GM12878 (cell line): Measurements from ENCODE around the gene COX19. TPM values are rescaled to one million over a fixed set of nuclear protein-coding genes. Genes with fewer than 3 reads are reported as not detected.

Experiments used
- ATAC-seq: fragments of 200-7000 bp; cut with Tn5 transposase; 3 replicates; pipeline ENCODE4 v1.9.1; 2020; ENCODE audit warnings: mild to moderate bottlenecking, moderate library complexity
- BruUV-seq: library from RNA; stranded (reverse); fragments of 400-500 nt; replicated peaks from 2 replicates; lab custom pipeline; 2021; lab: Mats Ljungman, UMichigan
- CTCF ChIA-PET: fragments of 300-600 bp; sonication (Branson Sonifier 250); formaldehyde crosslinking; extraction: SDS; loops from one replicate; lab custom pipeline; 2021; ENCODE audit warnings: inconsistent platforms; lab: Yijun Ruan, JAX
- POLR2A ChIA-PET: fragments of 350-600 bp; formaldehyde crosslinking; extraction: SDS; loops from one replicate; lab custom pipeline; 2021; ENCODE audit warnings: inconsistent platforms; lab: Charles Lee
- RAD21 ChIA-PET: fragments of 300-600 bp; sonication (Branson Sonifier 250); formaldehyde crosslinking; loops from one replicate; lab custom pipeline; 2023; ENCODE audit warnings: antibody characterized with exemption; ENCODE audit not compliant: unreplicated experiment; lab: Charles Lee
- SMC1A ChIA-PET: fragments of 300-600 bp; sonication (Branson Sonifier 250); formaldehyde crosslinking; loops from one replicate; lab custom pipeline; 2023; ENCODE audit not compliant: unreplicated experiment, uncharacterized antibody; lab: Charles Lee
- DNase-seq: peaks from one replicate; pipeline ENCODE4 v3.0.0-alpha.2; 2011; ENCODE audit warnings: low read depth, low spot score
- FAIRE-seq: peaks from 3 replicates; lab custom pipeline; 2011; peaks lifted over from hg19 to GRCh38; lab: Jason Lieb, UNC
- H2AFZ ChIP-seq: 2 replicates; pipeline ENCODE4 v1.6.0; 2011; ENCODE audit warnings: low read depth, low read length, control low read depth; ENCODE audit not compliant: control insufficient read depth
- H3K27ac ChIP-seq: 2 replicates; pipeline ENCODE4 v1.5.1; 2011; ENCODE audit warnings: control low read depth; ENCODE audit not compliant: control insufficient read depth, insufficient read depth
- H3K27me3 ChIP-seq, 2 experiments: replicated peaks in 1 of 2; 2 replicates each; pipeline versions ENCODE4 v1.6.0 to v1.6.1; 2011; ENCODE audit warnings: low read length in 1 of 2; ENCODE audit not compliant: control insufficient read depth in 2 of 2, insufficient read depth in 2 of 2
- H3K36me3 ChIP-seq, 2 experiments: 2 replicates each; pipeline ENCODE4 v1.5.1; 2011; ENCODE audit warnings: low read length in 1 of 2; ENCODE audit not compliant: control insufficient read depth in 2 of 2, insufficient read depth in 2 of 2
- H3K4me1 ChIP-seq: 2 replicates; pipeline ENCODE4 v1.6.1; 2011; ENCODE audit warnings: mild to moderate bottlenecking, low read length, moderate library complexity, mixed read lengths; ENCODE audit not compliant: control insufficient read depth, insufficient read depth
- H3K4me2 ChIP-seq: 2 replicates; pipeline ENCODE4 v1.6.0; 2011; ENCODE audit warnings: control low read depth; ENCODE audit not compliant: control insufficient read depth, insufficient read depth
- H3K4me3 ChIP-seq: fragments of 200-600 bp; sonication (generic); 2 replicates; pipeline ENCODE4 v1.5.1; 2016
- H3K79me2 ChIP-seq: 2 replicates; pipeline ENCODE4 v1.6.0; 2011; ENCODE audit warnings: low read length; ENCODE audit not compliant: control insufficient read depth, insufficient read depth
- H3K9ac ChIP-seq: 2 replicates; pipeline ENCODE4 v1.8.0; 2011; ENCODE audit warnings: low read length, control low read depth, mixed read lengths; ENCODE audit not compliant: control insufficient read depth, insufficient read depth
- H3K9me3 ChIP-seq: replicated peaks from 3 replicates; pipeline ENCODE4 v1.5.1; 2011; ENCODE audit warnings: mild to moderate bottlenecking, low read length; ENCODE audit not compliant: control insufficient read depth, insufficient read depth
- H4K20me1 ChIP-seq: 2 replicates; pipeline ENCODE4 v1.6.0; 2011; ENCODE audit not compliant: control insufficient read depth, insufficient read depth
- JUNB ChIP-seq: IDR thresholded peaks from 2 replicates; pipeline ENCODE4 v1.6.1; 2016; ENCODE audit warnings: antibody characterized with exemption, mild to moderate bottlenecking
- MEF2B ChIP-seq: fragments of 450-650 bp; IDR thresholded peaks from 2 replicates; pipeline ENCODE4 v1.6.1; 2018; ENCODE audit warnings: mild to moderate bottlenecking, moderate library complexity; ENCODE audit not compliant: partially characterized antibody, poor library complexity, severe bottlenecking
- MYB ChIP-seq: fragments of 150-350 bp; IDR thresholded peaks from 2 replicates; pipeline ENCODE4 v1.6.1; 2014; ENCODE audit warnings: mild to moderate bottlenecking, low read depth, low read length, borderline replicate concordance
- PAX8 ChIP-seq: fragments of 450-650 bp; IDR thresholded peaks from 2 replicates; pipeline ENCODE4 v1.6.1; 2017; ENCODE audit warnings: mild to moderate bottlenecking, moderate library complexity
- PBX3 ChIP-seq: IDR thresholded peaks from 2 replicates; pipeline ENCODE4 v1.6.1; 2011; ENCODE audit warnings: mild to moderate bottlenecking, low read depth, low read length, moderate library complexity; ENCODE audit not compliant: insufficient replicate concordance
- PKNOX1 ChIP-seq: fragments of 450-650 bp; IDR thresholded peaks from 2 replicates; pipeline ENCODE4 v1.6.1; 2016; ENCODE audit warnings: mild to moderate bottlenecking
- RAD21 ChIP-seq: IDR thresholded peaks from 2 replicates; pipeline ENCODE4 v1.6.1; 2011; ENCODE audit warnings: mild to moderate bottlenecking, low read depth, low read length, moderate library complexity; ENCODE audit not compliant: insufficient read depth
- RELB ChIP-seq: fragments of 450-650 bp; IDR thresholded peaks from 2 replicates; pipeline ENCODE4 v1.6.1; 2017; ENCODE audit warnings: low read depth, mild to moderate bottlenecking, moderate library complexity
- ZZZ3 ChIP-seq: IDR thresholded peaks from 2 replicates; pipeline ENCODE4 v1.6.1; 2011; ENCODE audit warnings: low read depth; ENCODE audit not compliant: control insufficient read depth, insufficient read length
- WGBS: methylation state at CpG from one replicate; pipeline ENCODE4 v1.1.6; 2016; ENCODE audit warnings: low lambda C conversion rate; ENCODE audit not compliant: insufficient replicate concordance, insufficient coverage; ENCODE audit errors: missing lambda C conversion rate; 5-methylcytosine and 5-hydroxymethylcytosine counted together
- in situ Hi-C: fragments of 300-500 bp; cut with MboI; formaldehyde crosslinking; loops from 9 replicates; pipeline ENCODE4 v1.14.3; 2018; ENCODE audit warnings: mixed read lengths
- intact Hi-C: fragments of 100-400 bp; cut with micrococcal nuclease; formaldehyde crosslinking; loops from one replicate; pipeline ENCODE4 v1.14.2; 2022; ENCODE audit not compliant: unreplicated experiment
- polyA plus RNA-seq, 11 experiments: library from polyadenylated mRNA; depleted of rRNA in 4 of 11; unstranded in 6 of 11; stranded (reverse) in 5 of 11; fragments of >200 nt; fragmentation: Nextera tagmentation in 4 of 11; fragmentation: Illumina TruSeq in 1 of 11; extraction: Ambion mirVana in 4 of 11; extraction: Trizol in 1 of 11; gene quantifications; 1 replicate in 1 of 11; 2 replicates in 10 of 11; pipeline versions ENCODE4 v1.2.1 to v1.2.3, GENCODE V29; 2011 to 2016; ENCODE audit warnings: inconsistent platforms in 2 of 11, missing spikeins in 2 of 11, low read depth in 1 of 11
- total RNA-seq, 4 experiments: library from RNA; depleted of rRNA in 3 of 4; stranded (reverse); fragments of >200 nt in 3 of 4; fragmentation: Illumina TruSeq in 1 of 4; extraction: Trizol in 1 of 4; gene quantifications; 2 replicates each; pipeline versions ENCODE4 v1.2.1 to v1.2.3, GENCODE V29; 2013 to 2021

COX19 gene
- total and polyA plus RNA-seq, 10 of the 15 experiments (the other 5 are each of a cell fraction or from before 2014, with no cell fraction given), result 3.7 to 17.9 (median 10.8) TPM

GRCh38 chr7:940599-941408 lies 34.5 kb downstream of the COX19 start:
- intact Hi-C loops, result no loop called here
- H4K20me1 ChIP-seq, result no peaks in the 10 kb centered on the region
- H3K79me2 ChIP-seq, result peaks cover 5% of the 10 kb centered on the region; the same call in 1 of the 2 replicates
- 28% methylated on average over 2 of the region's 2 CpGs for WGBS
- H3K27me3 ChIP-seq, result no peaks in the 10 kb centered on the region
- DNase-seq, result no peak
- peak; percentile 71 for FAIRE-seq
- POLR2A ChIA-PET, result no interaction called here
- in situ Hi-C loops, result no loop called here
- no peak overlapping the region for H3K4me3 ChIP-seq
- H3K4me1 ChIP-seq, result peaks cover 14% of the 10 kb centered on the region
- SMC1A ChIA-PET, result interaction anchor here (1.1 to 2.4 kb wide), 3 partner anchors 10 to 31 kb away, joined by 3 to 9 read pairs (median 4); no protein-coding TSS in a partner anchor
- H3K4me2 ChIP-seq, result no peak overlapping the region
- H3K9me3 ChIP-seq, result peaks cover 15% of the 10 kb centered on the region
- ATAC-seq, result no peak
- H3K9ac ChIP-seq, result no peak overlapping the region
- RAD21 ChIA-PET, result interaction anchor here (0.9 to 1.5 kb wide), 3 partner anchors 12 to 18 kb away, joined by 3 read pairs; no protein-coding TSS in a partner anchor
- BruUV-seq, result no TSS peak
- CTCF ChIA-PET, result interaction anchor here (1.2 to 2.6 kb wide), 3 partner anchors 9 to 11 kb away, joined by 3 to 8 read pairs (median 5); no protein-coding TSS in a partner anchor
- peak; percentile 92 for TF ChIP-seq PKNOX1
- peak; percentile 64 for TF ChIP-seq PBX3
- TF ChIP-seq MYB, result no peak
- no peak for TF ChIP-seq RAD21
- peak; percentile 18; the same call in 1 of the 2 replicates for TF ChIP-seq RELB
- no peak for TF ChIP-seq ZZZ3
- no peak for TF ChIP-seq PAX8
- TF ChIP-seq JUNB, result 0 out of 2 replicates have a peak, but pooled peaks have one; percentile 7
- TF ChIP-seq MEF2B, result peak; percentile 17
- TF ChIP-seq, all 136 proteins: peak for 5
- peak overlapping the region; percentile 44; the same call in 1 of the 2 replicates for H3K27ac ChIP-seq
- H2AFZ ChIP-seq, result no peak overlapping the region
- H3K36me3 ChIP-seq, result no peaks in the 10 kb centered on the region; a peak in 1 of 4 replicates
